ENCODE results near the gene LRRIQ1.

Gene LRRIQ1

GRCh38 chr12:85085066-85085465 is 48.9 kb downstream of the LRRIQ1 start:
- Histone ChIP-seq H4K20me1 (ENCODE audit: low read depth, low read length) (no peaks in the 10 kb centered on the region), H3K4me2 (ENCODE audit: low read depth, low read length, poor library complexity, severe bottlenecking) (no peak overlapping the region), H3K27me3 (ENCODE audit: low read length) (no peaks in the 10 kb centered on the region), H3F3A (ENCODE audit: insufficient read depth) (no peaks in the 10 kb centered on the region), H3K36me3 (ENCODE audit: low read length) (no peaks in the 10 kb centered on the region), H3K9me3 (ENCODE audit: insufficient read depth, low read length) (no peaks in the 10 kb centered on the region), H3K27ac (ENCODE audit: low read depth, low read length) (no peak overlapping the region), H2AFZ (ENCODE audit: low read depth, low read length, severe bottlenecking) (no peak overlapping the region), H3K79me2 (ENCODE audit: insufficient read depth, low read length) (no peaks in the 10 kb centered on the region), H3K9me2 (replicated peaks; ENCODE audit: insufficient read depth, low read length) (no peaks in the 10 kb centered on the region), H3K9ac (ENCODE audit: low read length) (no peak overlapping the region), H3K4me3 (ENCODE audit: insufficient read depth, low read length, poor library complexity, severe bottlenecking) (no peak overlapping the region)
- TF ChIP-seq EZH2phosphoT487 (conservative IDR thresholded peaks at IDR 0.05; ENCODE audit: low read length): no peak

DNA sequence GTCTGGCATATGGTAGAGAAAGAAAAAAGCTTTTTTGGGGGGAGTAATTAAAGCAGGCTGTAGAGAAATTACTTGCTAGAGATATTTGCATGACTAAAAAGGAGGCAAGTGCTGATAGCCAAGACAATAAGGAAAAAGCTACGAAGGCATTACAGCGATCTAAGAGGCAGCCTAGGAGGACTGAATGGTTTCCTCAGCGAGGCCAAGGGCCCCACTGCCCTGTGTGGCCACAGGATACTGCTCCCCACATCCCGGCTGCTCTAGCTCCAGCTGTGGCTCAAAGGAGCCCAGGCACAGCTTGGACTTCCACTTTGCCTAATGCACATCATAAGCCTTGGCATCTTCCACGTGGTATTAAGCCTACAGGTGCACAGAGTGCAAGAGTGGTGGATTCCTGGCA is 53.6 kb downstream of the LRRIQ1 start:
- Histone ChIP-seq H3F3A (ENCODE audit: insufficient read depth) (no peaks in the 10 kb centered on the region), H3K4me2 (ENCODE audit: low read depth, low read length, poor library complexity, severe bottlenecking) (no peak overlapping the region), H3K9me3 (ENCODE audit: insufficient read depth, low read length) (no peaks in the 10 kb centered on the region), H3K79me2 (ENCODE audit: insufficient read depth, low read length) (no peaks in the 10 kb centered on the region), H4K20me1 (ENCODE audit: low read depth, low read length) (no peaks in the 10 kb centered on the region), H3K27me3 (ENCODE audit: low read length) (no peaks in the 10 kb centered on the region), H3K9me2 (replicated peaks; ENCODE audit: insufficient read depth, low read length) (no peaks in the 10 kb centered on the region), H3K4me3 (ENCODE audit: insufficient read depth, low read length, poor library complexity, severe bottlenecking) (no peak overlapping the region), H3K9ac (ENCODE audit: low read length) (no peak overlapping the region), H3K36me3 (ENCODE audit: low read length) (no peaks in the 10 kb centered on the region), H3K27ac (ENCODE audit: low read depth, low read length) (no peak overlapping the region), H2AFZ (ENCODE audit: low read depth, low read length, severe bottlenecking) (no peak overlapping the region)
- TF ChIP-seq EZH2phosphoT487 (conservative IDR thresholded peaks at IDR 0.05; ENCODE audit: low read length): no peak
- no peak for TF ChIP-seq CTCF (IDR thresholded peaks at IDR 0.05; ENCODE audit: insufficient read depth, low read length, poor library complexity, severe bottlenecking)

GRCh38 chr12:85092814-85093370 is 56.7 kb downstream of the LRRIQ1 start:
- H3K36me3 ChIP-seq (ENCODE audit: low read length): no peaks in the 10 kb centered on the region
- no peak for TF ChIP-seq EZH2phosphoT487 (conservative IDR thresholded peaks at IDR 0.05; ENCODE audit: low read length)
- TF ChIP-seq CTCF (IDR thresholded peaks at IDR 0.05; ENCODE audit: insufficient read depth, low read length, poor library complexity, severe bottlenecking): no peak
- no peak overlapping the region for H3K4me2 ChIP-seq (ENCODE audit: low read depth, low read length, poor library complexity, severe bottlenecking)
- no peak overlapping the region for H2AFZ ChIP-seq (ENCODE audit: low read depth, low read length, severe bottlenecking)
- no peaks in the 10 kb centered on the region for H3K79me2 ChIP-seq (ENCODE audit: insufficient read depth, low read length)
- no peak overlapping the region for H3K9ac ChIP-seq (ENCODE audit: low read length)
- H3K27me3 ChIP-seq (ENCODE audit: low read length): no peaks in the 10 kb centered on the region
- H3F3A ChIP-seq (ENCODE audit: insufficient read depth): no peaks in the 10 kb centered on the region
- H3K9me2 ChIP-seq (replicated peaks; ENCODE audit: insufficient read depth, low read length): no peaks in the 10 kb centered on the region
- no peaks in the 10 kb centered on the region for H3K9me3 ChIP-seq (ENCODE audit: insufficient read depth, low read length)
- no peak overlapping the region for H3K4me3 ChIP-seq (ENCODE audit: insufficient read depth, low read length, poor library complexity, severe bottlenecking)
- H4K20me1 ChIP-seq (ENCODE audit: low read depth, low read length): no peaks in the 10 kb centered on the region
- no peak overlapping the region for H3K27ac ChIP-seq (ENCODE audit: low read depth, low read length)

DNA sequence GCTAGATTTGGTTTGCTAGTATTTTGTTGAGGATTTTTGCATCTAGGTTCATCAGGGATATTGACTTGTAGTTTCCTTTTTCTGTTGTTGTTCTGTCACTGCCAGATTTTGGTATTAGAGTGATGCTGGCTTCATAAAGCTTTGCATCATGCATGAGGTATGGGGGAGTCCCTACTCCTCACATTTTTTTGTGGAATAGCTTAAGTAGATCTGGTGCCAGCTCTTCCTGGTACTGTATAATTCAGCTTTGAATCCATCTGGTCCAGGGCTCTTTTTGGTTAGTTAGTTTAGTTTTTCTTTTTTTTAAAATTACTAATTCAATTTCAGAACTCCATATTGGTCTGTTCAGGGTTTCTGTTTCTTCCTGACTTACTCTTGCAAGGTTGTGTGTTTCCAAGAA is 59.4 kb downstream of the LRRIQ1 start:
- no peaks in the 10 kb centered on the region for H3K9me2 ChIP-seq (replicated peaks; ENCODE audit: insufficient read depth, low read length)
- no peak overlapping the region for H3K9ac ChIP-seq (ENCODE audit: low read length)
- no peak for TF ChIP-seq CTCF (IDR thresholded peaks at IDR 0.05; ENCODE audit: insufficient read depth, low read length, poor library complexity, severe bottlenecking)
- TF ChIP-seq EZH2phosphoT487 (conservative IDR thresholded peaks at IDR 0.05; ENCODE audit: low read length): no peak
- H3K9me3 ChIP-seq (ENCODE audit: insufficient read depth, low read length): no peaks in the 10 kb centered on the region
- H3K27ac ChIP-seq (ENCODE audit: low read depth, low read length): no peak overlapping the region
- no peak overlapping the region for H3K4me3 ChIP-seq (ENCODE audit: insufficient read depth, low read length, poor library complexity, severe bottlenecking)
- no peaks in the 10 kb centered on the region for H3K79me2 ChIP-seq (ENCODE audit: insufficient read depth, low read length)
- no peaks in the 10 kb centered on the region for H3K27me3 ChIP-seq (ENCODE audit: low read length)
- H2AFZ ChIP-seq (ENCODE audit: low read depth, low read length, severe bottlenecking): no peak overlapping the region
- H3K36me3 ChIP-seq (ENCODE audit: low read length): no peaks in the 10 kb centered on the region
- no peaks in the 10 kb centered on the region for H3F3A ChIP-seq (ENCODE audit: insufficient read depth)
- H4K20me1 ChIP-seq (ENCODE audit: low read depth, low read length): no peaks in the 10 kb centered on the region
- no peak overlapping the region for H3K4me2 ChIP-seq (ENCODE audit: low read depth, low read length, poor library complexity, severe bottlenecking)

Measured in SU-DHL-6 (cell line).